H9 (cell line): ENCODE data around the gene RALGAPA1. TPM values are rescaled to one million over a fixed set of nuclear protein-coding genes. Genes with fewer than 3 reads are reported as not detected.

Experiments used
- DNase-seq: peaks from one replicate; pipeline ENCODE4 v3.0.0-alpha.2; 2017
- H2AFZ ChIP-seq: one replicate; pipeline ENCODE4 v1.6.1; 2013; ENCODE audit warnings: mild to moderate bottlenecking, low read length, control low read depth, moderate library complexity
- H2AK5ac ChIP-seq: 2 replicates; pipeline ENCODE4 v1.6.1; 2013; ENCODE audit warnings: low read length, control low read depth, mixed read lengths; ENCODE audit not compliant: insufficient read length
- H2BK120ac ChIP-seq: one replicate; pipeline ENCODE4 v1.6.1; 2013; ENCODE audit warnings: low read depth, mild to moderate bottlenecking, low read length, control low read depth, inconsistent platforms; ENCODE audit not compliant: poor library complexity, severe bottlenecking
- H2BK12ac ChIP-seq: 2 replicates; pipeline ENCODE4 v1.6.1; 2013; ENCODE audit warnings: low read length, control low read depth, mixed read lengths, low read depth; ENCODE audit not compliant: insufficient read length
- H2BK15ac ChIP-seq: 2 replicates; pipeline ENCODE4 v1.6.1; 2013; ENCODE audit warnings: low read depth, low read length, control low read depth
- H2BK20ac ChIP-seq: one replicate; pipeline ENCODE4 v1.6.1; 2013; ENCODE audit warnings: low read depth, mild to moderate bottlenecking, low read length, control low read depth, inconsistent platforms; ENCODE audit not compliant: poor library complexity, severe bottlenecking
- H2BK5ac ChIP-seq: 2 replicates; pipeline ENCODE4 v1.6.1; 2013; ENCODE audit warnings: low read length, control low read depth, mixed read lengths; ENCODE audit not compliant: insufficient read length
- H3K14ac ChIP-seq: 2 replicates; pipeline ENCODE4 v1.6.1; 2013; ENCODE audit warnings: low read length, control low read depth; ENCODE audit not compliant: insufficient read depth
- H3K18ac ChIP-seq: 2 replicates; pipeline ENCODE4 v1.6.1; 2013; ENCODE audit warnings: low read depth, mild to moderate bottlenecking, mixed read lengths, low read length, control low read depth; ENCODE audit not compliant: insufficient read length
- H3K23ac ChIP-seq: 2 replicates; pipeline ENCODE4 v1.6.1; 2013; ENCODE audit warnings: low read length, control low read depth, mixed read lengths, low read depth; ENCODE audit not compliant: insufficient read length
- H3K23me2 ChIP-seq: 2 replicates; pipeline ENCODE4 v1.6.1; 2013; ENCODE audit warnings: low read depth, mild to moderate bottlenecking, mixed read lengths, low read length, control low read depth; ENCODE audit not compliant: insufficient read length, poor library complexity, severe bottlenecking
- H3K27ac ChIP-seq: 2 replicates; pipeline ENCODE4 v1.5.1; 2013; ENCODE audit warnings: low read length, control low read depth, mixed read lengths, low read depth; ENCODE audit not compliant: insufficient read length
- H3K27me3 ChIP-seq: 2 replicates; pipeline ENCODE4 v1.6.1; 2013; ENCODE audit warnings: low read length, control low read depth, inconsistent platforms; ENCODE audit not compliant: insufficient read depth
- H3K4ac ChIP-seq: 2 replicates; pipeline ENCODE4 v1.6.1; 2013; ENCODE audit warnings: low read depth, mild to moderate bottlenecking, control low read depth, inconsistent platforms, low read length, moderate library complexity
- H3K4me1 ChIP-seq: 2 replicates; pipeline ENCODE4 v1.6.1; 2013; ENCODE audit warnings: low read length, control low read depth, inconsistent platforms; ENCODE audit not compliant: insufficient read depth
- H3K4me2 ChIP-seq: 2 replicates; pipeline ENCODE4 v1.6.1; 2013; ENCODE audit warnings: low read length, control low read depth, mixed read lengths; ENCODE audit not compliant: insufficient read length, insufficient read depth
- H3K56ac ChIP-seq: 2 replicates; pipeline ENCODE4 v1.6.1; 2013; ENCODE audit warnings: low read depth, mild to moderate bottlenecking, mixed read lengths, low read length, control low read depth; ENCODE audit not compliant: insufficient read length
- H3K79me1 ChIP-seq: 2 replicates; pipeline ENCODE4 v1.6.1; 2013; ENCODE audit warnings: low read depth, mild to moderate bottlenecking, moderate library complexity, low read length, control low read depth, inconsistent platforms; ENCODE audit not compliant: insufficient read depth, poor library complexity, severe bottlenecking
- H3K79me2 ChIP-seq: 2 replicates; pipeline ENCODE4 v1.6.1; 2013; ENCODE audit warnings: low read length, control low read depth, inconsistent platforms; ENCODE audit not compliant: insufficient read depth
- H3K9ac ChIP-seq: 2 replicates; pipeline ENCODE4 v1.6.1; 2013; ENCODE audit warnings: low read length, control low read depth, mixed read lengths; ENCODE audit not compliant: insufficient read length; ENCODE audit errors: extremely low read depth
- H3K9me3 ChIP-seq: one replicate; pipeline ENCODE4 v1.6.1; 2013; ENCODE audit warnings: low read depth, low read length, inconsistent platforms; ENCODE audit not compliant: control insufficient read depth
- H3T11ph ChIP-seq: one replicate; pipeline ENCODE4 v1.6.1; 2013; ENCODE audit warnings: mild to moderate bottlenecking, low read length, control low read depth, inconsistent platforms
- H4K20me1 ChIP-seq: one replicate; pipeline ENCODE4 v1.6.1; 2013; ENCODE audit not compliant: control insufficient read depth, insufficient read length, insufficient read depth
- H4K5ac ChIP-seq: 2 replicates; pipeline ENCODE4 v1.6.1; 2013; ENCODE audit warnings: low read depth, mild to moderate bottlenecking, mixed read lengths, low read length, control low read depth; ENCODE audit not compliant: insufficient read length
- H4K8ac ChIP-seq: replicated peaks from 2 replicates; pipeline ENCODE4 v1.6.1; 2013; ENCODE audit warnings: low read length, control low read depth, mixed read lengths, low read depth; ENCODE audit not compliant: insufficient read length
- H4K91ac ChIP-seq: 2 replicates; pipeline ENCODE4 v1.6.1; 2013; ENCODE audit warnings: low read depth, mild to moderate bottlenecking, moderate library complexity, mixed read lengths, low read length, control low read depth; ENCODE audit not compliant: insufficient read length
- H3K27ac Mint-ChIP-seq, 3 experiments: 2 replicates in 2 of 3; 3 replicates in 1 of 3; pipeline ENCODE4 v1.8.0; 2020 to 2021; ENCODE audit warnings: mixed read lengths in 3 of 3, mild to moderate bottlenecking in 1 of 3, moderate library complexity in 1 of 3
- H3K27me3 Mint-ChIP-seq: 2 replicates; pipeline ENCODE4 v1.8.0; 2021; ENCODE audit warnings: low read depth, mild to moderate bottlenecking, moderate library complexity, mixed read lengths
- H3K36me3 Mint-ChIP-seq, 3 experiments: 2 replicates in 2 of 3; 3 replicates in 1 of 3; pipeline ENCODE4 v1.8.0; 2020 to 2021; ENCODE audit warnings: low read depth in 3 of 3, mixed read lengths in 3 of 3; ENCODE audit not compliant: insufficient read depth in 1 of 3
- H3K4me1 Mint-ChIP-seq, 2 experiments: 2 replicates each; pipeline ENCODE4 v1.8.0; 2020; ENCODE audit warnings: mixed read lengths in 2 of 2
- H3K4me3 Mint-ChIP-seq, 2 experiments: 2 replicates in 1 of 2; 3 replicates in 1 of 2; pipeline ENCODE4 v1.8.0; 2020 to 2021; ENCODE audit warnings: mild to moderate bottlenecking in 2 of 2, mixed read lengths in 2 of 2, moderate library complexity in 1 of 2
- H3K9me3 Mint-ChIP-seq, 2 experiments: 2 replicates in 1 of 2; 3 replicates in 1 of 2; pipeline ENCODE4 v1.8.0; 2020; ENCODE audit warnings: mild to moderate bottlenecking in 2 of 2, mixed read lengths in 2 of 2, moderate library complexity in 1 of 2
- CTCF ChIP-seq: fragments of 200-600 bp; sonication (generic); conservative IDR thresholded peaks from 3 replicates; pipeline ENCODE4 v1.8.0; 2021; ENCODE audit warnings: antibody characterized with exemption, mild to moderate bottlenecking
- WGBS: extraction: QIAGEN DNeasy Blood & Tissue Kit; methylation state at CpG from one replicate; pipeline ENCODE4 v1.1.7; 2013; ENCODE audit warnings: missing lambda C conversion rate, low lambda C conversion rate, mixed read lengths; ENCODE audit not compliant: insufficient read length; ENCODE audit errors: extremely low coverage; 5-methylcytosine and 5-hydroxymethylcytosine counted together
- total RNA-seq: library from RNA; stranded (reverse); gene quantifications from 2 replicates; pipeline ENCODE4 v1.2.1, GENCODE V29; 2021

The RALGAPA1 gene
- total RNA-seq, 1 experiment from 2014 or later, result 29.8 TPM

- H2BK15ac ChIP-seq, result no peak overlapping the region
These were observed 25.4 kb downstream of the RALGAPA1 start for GRCh38 chr14:35783699-35784098.

More at GRCh38 chr14:35783699-35784098, 25.4 kb downstream of the RALGAPA1 start:
- H3K14ac ChIP-seq, result no peak overlapping the region
- no peak overlapping the region for H2AK5ac ChIP-seq
- no peaks in the 10 kb centered on the region for H3K23me2 ChIP-seq
- no peak overlapping the region for H3K56ac ChIP-seq
- H2AFZ ChIP-seq, result no peak overlapping the region
- H3K23ac ChIP-seq, result no peak overlapping the region
- TF ChIP-seq CTCF, result no peak
- H3K4me1 ChIP-seq, result no peaks in the 10 kb centered on the region
- H3K79me1 ChIP-seq, result peaks cover 4% of the 10 kb centered on the region
- no peak overlapping the region for H3K27ac ChIP-seq
- H3K4me3 Mint-ChIP-seq, result no peak overlapping the region
- no peaks in the 10 kb centered on the region for H4K20me1 ChIP-seq
- H2BK120ac ChIP-seq, result no peak overlapping the region
- no peak overlapping the region for H4K91ac ChIP-seq
- peaks cover 0 to 4% of the 10 kb centered on the region in 2 experiments; a peak in 1 of 5 replicates for H3K9me3 Mint-ChIP-seq
- no peak overlapping the region for H3K4me2 ChIP-seq
- no peaks in the 10 kb centered on the region for H3K9me3 ChIP-seq
- H3K36me3 Mint-ChIP-seq, result no peaks in the 10 kb centered on the region
- no peak overlapping the region for H3K27ac Mint-ChIP-seq
- H4K5ac ChIP-seq, result no peak overlapping the region
- no peak overlapping the region for H2BK12ac ChIP-seq
- no peaks in the 10 kb centered on the region for H3K27me3 ChIP-seq
- H3K79me2 ChIP-seq, result no peaks in the 10 kb centered on the region; the same call in 1 of the 2 replicates
- H3K4ac ChIP-seq, result no peak overlapping the region
- H4K8ac ChIP-seq, result no peak overlapping the region
- no peak overlapping the region for H3T11ph ChIP-seq
- no peak overlapping the region for H3K18ac ChIP-seq
- H2BK20ac ChIP-seq, result no peak overlapping the region
- no peak overlapping the region for H3K9ac ChIP-seq
- DNase-seq, result no peak
- H2BK5ac ChIP-seq, result no peak overlapping the region
- no CpG with 5 or more reads among the region's 1 CpG for WGBS
- H3K27me3 Mint-ChIP-seq, result no peaks in the 10 kb centered on the region
- H3K4me1 Mint-ChIP-seq, result no peaks in the 10 kb centered on the region
